GM23248 (cell line): Measurements from ENCODE around the gene SPEN.

ENCODE experiments used
- EZH2 ChIP-seq: fragments of 200-600 bp; sonication (generic); IDR thresholded peaks from 2 replicates; pipeline ENCODE4 v1.6.1; 2018; ENCODE audit warnings: antibody characterized with exemption, mild to moderate bottlenecking; ENCODE audit not compliant: insufficient read depth, poor library complexity, severe bottlenecking
- EZH2phosphoT487 ChIP-seq: fragments of 200-600 bp; sonication (generic); IDR thresholded peaks from 2 replicates; pipeline ENCODE4 v1.6.1; 2018; ENCODE audit warnings: antibody characterized with exemption, moderate library complexity, mild to moderate bottlenecking, low read depth; ENCODE audit not compliant: insufficient read depth

DNA sequence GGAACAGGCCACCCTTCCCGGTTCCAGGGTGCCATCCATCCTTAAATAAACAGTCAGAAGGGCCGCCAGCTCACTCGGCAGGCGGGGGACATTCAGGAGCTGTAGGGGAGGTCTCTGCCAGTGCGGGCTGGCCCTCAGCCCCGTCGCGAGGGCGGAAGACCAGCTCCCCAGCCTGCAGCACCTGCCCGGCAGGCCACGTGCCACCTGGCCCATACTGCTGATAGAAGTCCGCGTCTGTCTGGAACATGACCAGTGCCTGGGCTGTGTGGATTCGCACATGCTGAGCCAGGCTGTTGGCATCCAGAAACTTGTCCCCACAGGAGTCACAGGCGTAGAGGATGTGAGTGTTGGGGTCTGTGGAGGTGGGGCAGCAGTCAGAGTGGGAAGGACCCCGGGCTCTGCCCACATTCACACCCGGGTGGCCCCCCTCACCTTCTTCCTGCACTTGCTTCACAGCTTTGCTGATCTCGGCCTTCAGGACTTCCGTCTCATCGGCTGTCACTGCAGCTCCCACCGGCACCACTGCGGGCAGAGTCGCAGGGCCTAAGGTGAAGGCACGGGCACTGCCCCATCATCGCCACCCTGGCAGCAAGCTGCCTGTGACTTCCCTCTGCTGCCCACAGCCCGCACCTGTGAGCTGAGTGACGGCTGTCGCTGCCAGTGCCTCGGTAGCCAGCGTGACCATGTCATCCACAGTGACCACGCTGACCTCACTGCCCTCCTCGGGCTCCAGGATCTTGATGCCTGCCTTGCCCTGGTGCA, 94.6 kb downstream of the SPEN start:
- TF ChIP-seq EZH2 (no peak), EZH2phosphoT487 (no peak)
